Pulmonary artery endothelial cell (primary cell): Measurements from ENCODE around the gene NUFIP1. TPM values are rescaled to one million over a fixed set of nuclear protein-coding genes. Genes with fewer than 3 reads are reported as not detected.
"Not testable (repeated sequence)": the region's sequence is repeated elsewhere in the genome, so short reads cannot be mapped to it uniquely, and the experiment has no call there.

Source experiments
- DNase-seq: peaks from one replicate; pipeline ENCODE4 v3.0.0-alpha.2; 2011; ENCODE audit warnings: low read depth, low spot score
- total RNA-seq: library from RNA; depleted of rRNA; stranded (reverse); fragments of >200 nt; gene quantifications from 2 replicates; pipeline ENCODE4 v1.2.3, GENCODE V29; 2014

The NUFIP1 gene
- total RNA-seq, 1 donor from 2014 or later = 2.5 TPM

DNA sequence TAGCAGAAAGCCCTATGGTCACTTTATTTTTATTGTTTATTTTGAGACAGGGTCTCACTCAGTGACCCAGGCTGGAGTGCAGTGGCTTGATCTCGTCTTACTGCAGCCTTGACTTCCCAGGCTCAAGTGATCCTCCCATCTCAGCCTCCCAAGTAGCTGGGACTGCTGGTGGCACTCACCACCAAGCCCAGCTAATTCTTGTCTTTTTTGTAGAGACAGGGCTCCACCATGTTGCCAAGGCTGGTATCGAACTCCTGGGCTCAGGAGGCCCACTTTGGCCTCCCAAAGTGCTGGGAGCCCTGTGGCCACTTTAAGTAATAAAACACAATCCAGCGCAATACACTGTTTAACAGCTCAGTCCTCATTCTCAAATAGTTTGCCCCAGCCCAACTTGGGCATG lies 69.3 kb downstream of the NUFIP1 start:
- DNase-seq = no peak

- no peak for DNase-seq
Measured at GRCh38 chr13:44919104-44919804, 70.0 kb downstream of the NUFIP1 start.

DNA sequence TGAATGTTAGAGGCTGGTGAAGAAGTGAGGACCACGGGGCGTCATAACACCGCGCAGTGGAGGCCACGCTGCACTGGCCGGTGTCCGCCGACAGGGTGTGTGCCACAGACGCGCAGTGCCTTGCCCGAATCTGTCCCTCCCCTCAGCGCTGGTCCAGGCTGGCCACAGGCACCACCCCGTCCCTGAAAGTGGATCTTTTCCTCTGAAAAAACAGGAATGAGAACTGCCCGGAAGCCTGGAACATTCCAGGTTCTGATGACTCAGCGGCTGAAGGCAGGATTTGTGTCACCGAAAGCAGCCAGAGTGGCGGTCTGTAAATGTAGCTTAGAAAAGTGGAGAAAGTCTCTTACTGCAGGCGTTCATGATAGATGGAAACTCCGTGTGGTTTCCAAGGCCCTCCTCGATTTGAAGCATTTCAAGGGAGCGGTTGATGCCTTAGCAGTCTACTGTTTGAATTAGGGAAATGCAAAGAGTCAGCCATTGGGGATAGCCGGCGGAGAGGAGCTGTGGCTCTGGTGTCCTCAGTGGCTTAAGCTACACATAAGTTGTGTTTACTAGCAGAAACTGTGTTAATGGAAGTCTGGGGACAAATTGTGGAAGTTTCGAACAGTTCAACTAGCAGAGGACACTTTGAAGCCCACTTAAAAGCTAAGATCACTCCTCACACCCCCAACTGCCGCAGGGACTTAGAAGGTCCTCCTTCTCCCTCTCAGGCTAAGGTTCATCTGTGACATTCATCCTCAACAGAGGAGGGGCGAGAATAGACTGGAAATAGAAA lies 70.8 kb downstream of the NUFIP1 start:
- DNase-seq = peak; percentile 84

GRCh38 chr13:44917589-44918325 lies 71.5 kb downstream of the NUFIP1 start:
- DNase-seq = peak; percentile 78

- no peak for DNase-seq
Measured at GRCh38 chr13:44912278-44913016, 76.8 kb downstream of the NUFIP1 start.

DNA sequence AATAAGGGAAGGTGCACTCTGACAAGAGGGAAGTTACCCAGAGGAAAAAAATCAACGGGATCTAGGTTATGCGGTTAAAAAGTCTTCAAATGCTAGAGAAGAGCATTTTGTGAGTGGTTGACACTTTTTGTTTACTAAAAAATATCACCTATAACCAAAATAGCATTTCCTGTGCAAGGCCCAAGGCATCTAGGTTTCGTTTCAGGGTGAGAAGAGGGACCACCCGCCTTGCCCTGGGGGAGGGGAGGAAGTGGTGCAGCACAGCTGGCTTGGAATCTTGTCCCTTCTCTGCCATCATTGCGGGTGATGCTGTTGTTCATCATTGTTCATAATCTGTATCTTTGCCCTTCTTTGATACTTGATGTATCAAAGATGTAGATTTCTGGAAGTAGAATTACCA lies 80.6 kb downstream of the NUFIP1 start:
- no peak for DNase-seq

- DNase-seq = no peak
Measured at GRCh38 chr13:44908266-44908665, 81.0 kb downstream of the NUFIP1 start.

- DNase-seq = no peak
Measured at GRCh38 chr13:44906713-44907112, 82.6 kb downstream of the NUFIP1 start.

DNA sequence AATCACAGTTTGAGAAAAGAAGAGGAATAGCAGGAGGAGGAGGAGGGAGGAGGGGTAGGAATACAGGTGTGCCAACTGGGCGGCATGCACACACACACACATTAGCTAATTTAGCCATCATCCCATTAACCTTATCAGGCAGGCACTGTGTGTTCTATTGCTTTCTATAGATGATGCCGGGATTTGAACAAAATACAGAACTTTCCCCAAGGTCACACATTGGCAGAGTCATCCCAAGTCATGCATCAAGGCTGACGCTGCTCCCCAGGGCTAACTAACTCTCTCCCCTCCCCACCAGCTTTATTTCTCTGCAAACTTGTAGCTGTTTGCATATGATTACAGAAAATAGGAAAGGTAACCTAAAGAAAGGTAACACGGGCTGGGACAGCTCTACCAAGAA lies 83.0 kb downstream of the NUFIP1 start:
- DNase-seq = no peak

DNA sequence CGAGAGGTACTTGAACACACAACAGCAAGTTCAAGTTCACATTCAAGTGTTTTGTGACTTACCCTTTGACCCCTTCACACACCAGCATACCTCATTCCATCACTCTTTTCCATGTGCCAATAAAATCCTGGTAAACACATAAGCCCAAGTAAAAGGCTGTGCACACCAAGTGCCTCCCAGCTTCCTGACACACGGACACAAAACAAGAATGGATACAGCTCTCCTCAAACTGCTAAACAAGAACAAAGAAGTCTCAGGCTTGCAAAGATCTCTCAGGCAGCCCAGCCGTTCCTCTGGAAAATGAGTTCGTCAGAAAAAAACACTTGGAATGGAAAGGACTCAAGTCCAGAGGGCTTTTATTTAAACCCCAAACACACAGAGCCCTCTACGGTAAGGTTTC lies 83.7 kb downstream of the NUFIP1 start:
- DNase-seq = no peak

- peak; percentile 59 for DNase-seq
Measured at GRCh38 chr13:44904967-44905366, 84.3 kb downstream of the NUFIP1 start.

DNA sequence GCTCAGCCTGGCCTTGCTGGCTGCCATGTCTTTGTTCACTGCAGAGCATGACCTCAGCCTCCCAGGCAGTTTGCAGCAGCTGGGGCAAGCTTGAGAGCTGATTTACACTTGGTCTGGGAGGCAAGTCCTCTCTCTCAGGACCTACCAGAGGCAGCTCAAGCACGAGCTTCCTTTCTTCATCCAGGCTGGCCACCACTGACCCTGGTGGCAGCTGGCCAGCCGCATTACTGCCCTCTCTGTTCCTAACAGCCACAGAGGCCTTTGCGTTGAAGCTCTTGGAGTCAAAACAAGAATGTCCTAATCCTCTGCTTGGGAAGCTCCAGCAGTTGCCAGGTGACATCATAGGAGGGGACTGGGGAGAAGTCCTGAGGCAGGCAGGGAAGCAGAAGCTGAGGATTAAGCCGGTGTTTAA lies 85.7 kb downstream of the NUFIP1 start:
- DNase-seq = no peak

GRCh38 chr13:44902738-44903137 lies 86.5 kb downstream of the NUFIP1 start:
- DNase-seq = no peak

DNA sequence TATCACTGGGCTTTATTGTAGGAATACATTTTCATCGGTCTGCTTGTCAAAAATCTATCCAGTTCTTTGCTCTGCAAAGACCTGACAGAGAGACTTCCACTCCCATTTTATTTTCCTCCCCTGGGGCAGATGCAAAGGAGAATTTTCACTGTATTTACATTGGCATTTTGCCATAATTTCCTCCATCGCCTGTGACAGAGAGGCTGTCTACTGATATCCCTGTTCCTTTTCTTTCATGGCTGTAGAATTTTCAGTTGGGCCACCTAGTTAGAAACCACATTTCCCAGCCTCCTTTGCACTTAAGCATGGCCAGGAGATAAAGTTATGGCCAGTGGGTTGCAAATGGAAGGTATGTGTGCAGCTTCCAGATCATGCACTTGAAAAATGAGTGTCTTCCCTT lies 89.3 kb downstream of the NUFIP1 start:
- DNase-seq = no peak

- DNase-seq = not testable (repeated sequence)
Measured at GRCh38 chr13:44898308-44898707, 91.0 kb downstream of the NUFIP1 start.

GRCh38 chr13:44895953-44896335 lies 93.3 kb downstream of the NUFIP1 start:
- no peak for DNase-seq

- DNase-seq = no peak
Measured at GRCh38 chr13:44895264-44895952, 93.9 kb downstream of the NUFIP1 start.

GRCh38 chr13:44894001-44894770 lies 95.1 kb downstream of the NUFIP1 start:
- no peak for DNase-seq
